K562 treated with DMSO at 1 percent for 4 hours (cell line): ENCODE results near the gene OR52R1. TPM values are rescaled to one million over a fixed set of nuclear protein-coding genes. Genes with fewer than 3 reads are reported as not detected.

Source experiments
- total RNA-seq: library from RNA; unstranded; fragments of 300-600 nt; gene quantifications from 2 replicates; pipeline ENCODE4 v1.2.3, GENCODE V29; 2022; ENCODE audit not compliant: insufficient read depth

OR52R1 gene
- not detected in 2 replicates for total RNA-seq

DNA sequence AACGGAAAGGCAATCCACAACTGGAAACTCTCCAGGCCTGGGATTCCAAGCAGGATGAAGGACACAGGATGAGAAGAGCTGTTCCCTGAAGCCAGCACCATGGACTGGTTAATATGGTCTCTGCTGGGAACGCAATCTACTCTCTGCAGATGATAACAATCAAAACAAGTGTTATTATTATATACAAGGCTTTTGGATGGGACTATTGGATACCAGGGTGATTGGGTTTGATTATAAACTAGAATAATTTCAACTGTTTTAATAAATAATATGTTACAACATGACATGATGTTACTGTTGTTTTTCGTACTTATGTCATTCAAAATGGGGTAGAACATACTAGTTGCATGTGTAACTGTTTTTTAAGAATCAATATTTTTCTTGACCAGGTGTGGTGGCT is at the start of gene OR52R1:
Gene OR52R1, minus strand, starts transcription at position 101 of the 400 bp plus-strand sequence. Its CDS starts 0 bp downstream, at position 101.

DNA sequence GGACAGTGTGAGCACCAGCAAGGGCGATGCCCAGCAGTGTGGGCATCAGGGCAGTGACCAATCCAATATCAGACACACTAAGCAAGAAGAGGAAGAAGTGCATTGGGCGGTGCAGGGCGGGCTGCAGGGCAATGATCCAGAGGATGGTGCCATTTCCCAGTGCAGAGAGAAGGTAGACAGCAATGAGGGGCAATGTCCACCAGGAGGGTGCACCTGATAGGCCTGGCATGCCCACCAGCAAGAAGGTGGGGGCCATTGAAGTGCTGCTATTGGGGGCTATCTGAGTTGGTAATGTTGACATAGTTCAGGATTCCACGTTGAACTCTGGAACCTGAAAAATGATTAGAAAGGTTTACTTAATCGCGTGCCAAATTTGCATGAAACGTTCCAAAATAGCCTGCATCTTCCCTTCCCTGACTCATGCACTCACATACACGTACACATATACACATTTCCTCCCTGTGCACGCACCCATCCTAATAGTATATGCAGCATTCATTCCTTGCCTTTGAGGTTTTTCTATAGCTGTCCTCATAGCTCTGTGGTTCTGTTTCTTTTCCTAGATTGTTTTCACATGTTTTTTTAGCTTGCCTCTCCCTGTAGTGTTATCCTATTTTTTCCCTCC is 44.8 kb upstream of the OR52R1 start, which contains the start of gene OR51S1:
Gene OR51S1, minus strand, starts transcription at position 301 of the 625 bp plus-strand sequence. Its CDS starts 0 bp downstream, at position 301.

DNA sequence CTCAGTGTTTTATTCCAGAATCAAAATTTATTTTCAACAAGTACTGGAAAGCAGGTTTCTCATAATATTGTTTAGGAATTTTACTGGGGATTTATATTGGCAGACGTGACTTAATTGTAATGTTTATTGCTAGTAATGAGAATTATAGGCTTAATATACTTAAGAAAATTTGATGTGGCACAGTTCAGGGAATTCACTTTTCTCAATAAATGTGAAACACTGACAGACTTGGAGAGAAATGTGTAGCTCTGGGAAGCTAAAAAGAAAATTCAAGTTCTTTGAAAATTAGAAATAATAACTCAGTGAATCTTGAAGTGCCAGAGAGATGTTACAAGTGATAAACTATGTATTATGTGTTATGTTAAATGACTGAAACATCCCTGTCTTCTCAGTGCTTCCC is 16.8 kb upstream of the OR52R1 start, which contains the start of gene OR51F2:
Gene OR51F2, plus strand, starts transcription at position 301 of the 400 bp plus-strand sequence. CDS start 101 bp downstream, outside the sequence.

DNA sequence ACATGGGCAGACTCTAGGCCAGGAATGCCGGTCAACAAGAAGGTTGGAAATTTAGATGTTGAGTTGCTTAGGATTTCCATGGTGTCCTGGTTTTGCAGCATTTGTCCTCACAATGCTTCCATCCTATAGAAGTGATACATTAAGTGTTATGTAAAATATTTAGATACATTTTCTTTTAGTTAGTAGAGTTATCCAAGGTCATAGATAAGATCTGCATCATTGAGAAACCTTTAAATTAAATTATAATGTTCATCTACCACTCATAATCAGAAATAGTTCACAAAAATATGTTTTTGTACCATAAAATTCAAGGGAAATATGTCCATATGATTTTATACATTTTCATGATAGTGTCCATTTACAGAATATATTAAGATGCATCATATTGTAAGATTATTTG is 34.3 kb downstream of the OR52R1 start, which contains the start of gene OR51F1:
Gene OR51F1, minus strand, starts transcription at position 101 of the 400 bp plus-strand sequence. Its CDS starts 0 bp downstream, at position 101.

Other genes with a start within 250 kb of the OR52R1 start
- gene OR52I2, start 222.6 kb downstream of the OR52R1 start, total RNA-seq, result not detected in 2 replicates
- not detected in 2 replicates for gene OR52I1, start 210.3 kb downstream of the OR52R1 start, total RNA-seq
- 9.4 and 11.8 TPM in 2 replicates for gene TRIM68, start 196.1 kb downstream of the OR52R1 start, total RNA-seq
- not detected in 2 replicates for gene OR51D1, start 166.9 kb downstream of the OR52R1 start, total RNA-seq
- not detected in 2 replicates for gene OR51E1, start 160.4 kb downstream of the OR52R1 start, total RNA-seq
- not detected in 2 replicates for gene OR51E2, start 106.5 kb downstream of the OR52R1 start, total RNA-seq
- gene MMP26, start 99.6 kb downstream of the OR52R1 start, total RNA-seq, result not detected in 2 replicates
- gene OR51F1, start 34.4 kb downstream of the OR52R1 start, total RNA-seq, result not detected in 2 replicates
- not detected in 2 replicates for gene OR51F2, start 16.9 kb upstream of the OR52R1 start, total RNA-seq
- not detected in 2 replicates for gene OR51S1, start 44.8 kb upstream of the OR52R1 start, total RNA-seq
- gene OR51T1, start 77.5 kb upstream of the OR52R1 start, total RNA-seq, result not detected in 2 replicates
- not detected in 2 replicates for gene OR51A7, start 99.4 kb upstream of the OR52R1 start, total RNA-seq
- gene OR51G2, start 115.0 kb upstream of the OR52R1 start, total RNA-seq, result not detected in 2 replicates
- gene OR51G1, start 120.0 kb upstream of the OR52R1 start, total RNA-seq, result not detected in 2 replicates
- not detected in 2 replicates for gene OR51A4, start 143.2 kb upstream of the OR52R1 start, total RNA-seq
- not detected in 2 replicates for gene OR51A2, start 151.3 kb upstream of the OR52R1 start, total RNA-seq
- not detected in 2 replicates for gene OR51L1, start 190.5 kb upstream of the OR52R1 start, total RNA-seq
- not detected in 2 replicates for gene OR52J3, start 242.1 kb upstream of the OR52R1 start, total RNA-seq